GM23248 (cell line): ENCODE measurements around the gene KAZALD1. TPM values are rescaled to one million over a fixed set of nuclear protein-coding genes. Genes with fewer than 3 reads are reported as not detected.

ENCODE experiments used
- DNase-seq: peaks from one replicate; pipeline ENCODE4 v3.0.0-alpha.2; 2015
- H2AFZ ChIP-seq: fragments of 200-600 bp; sonication (generic); 2 replicates; pipeline ENCODE4 v1.6.1; 2016; ENCODE audit warnings: antibody characterized with exemption
- H3F3A ChIP-seq: fragments of 200-600 bp; sonication (generic); 2 replicates; pipeline ENCODE4 v1.6.1; 2016; ENCODE audit warnings: mild to moderate bottlenecking, antibody characterized with exemption, mixed run types; ENCODE audit not compliant: insufficient read depth
- H3K27ac ChIP-seq: fragments of 200-600 bp; sonication (generic); 2 replicates; pipeline ENCODE4 v1.5.1; 2016; ENCODE audit warnings: mild to moderate bottlenecking
- H3K27me3 ChIP-seq: fragments of 200-600 bp; sonication (generic); replicated peaks from 2 replicates; pipeline ENCODE4 v1.6.1; 2016; ENCODE audit warnings: mild to moderate bottlenecking; ENCODE audit not compliant: insufficient read depth
- H3K36me3 ChIP-seq: fragments of 200-600 bp; sonication (generic); 2 replicates; pipeline ENCODE4 v1.6.1; 2016; ENCODE audit warnings: low read depth, mild to moderate bottlenecking
- H3K4me1 ChIP-seq: fragments of 200-600 bp; sonication (generic); 2 replicates; pipeline ENCODE4 v1.6.1; 2016; ENCODE audit warnings: mild to moderate bottlenecking; ENCODE audit not compliant: insufficient read depth
- H3K4me2 ChIP-seq: fragments of 200-600 bp; sonication (generic); one replicate; pipeline ENCODE4 v1.6.1; 2016; ENCODE audit warnings: mild to moderate bottlenecking; ENCODE audit not compliant: unreplicated experiment
- H3K4me3 ChIP-seq: fragments of 200-600 bp; sonication (generic); 2 replicates; pipeline ENCODE4 v1.5.1; 2016; ENCODE audit warnings: mild to moderate bottlenecking
- H3K79me2 ChIP-seq: fragments of 200-600 bp; sonication (generic); 2 replicates; pipeline ENCODE4 v1.6.1; 2016; ENCODE audit warnings: mild to moderate bottlenecking; ENCODE audit not compliant: insufficient read depth
- H3K9ac ChIP-seq: fragments of 200-600 bp; sonication (generic); 2 replicates; pipeline ENCODE4 v1.6.1; 2016; ENCODE audit warnings: mild to moderate bottlenecking
- H3K9me2 ChIP-seq: fragments of 200-600 bp; sonication (generic); 2 replicates; pipeline ENCODE4 v1.6.1; 2016; ENCODE audit warnings: mixed run types, mild to moderate bottlenecking, moderate library complexity; ENCODE audit not compliant: insufficient read depth
- H3K9me3 ChIP-seq: fragments of 200-600 bp; sonication (generic); one replicate; pipeline ENCODE4 v1.6.1; 2017; ENCODE audit warnings: low read depth
- H4K20me1 ChIP-seq: fragments of 200-600 bp; sonication (generic); 2 replicates; pipeline ENCODE4 v1.6.0; 2016; ENCODE audit not compliant: insufficient read depth
- EZH2 ChIP-seq: fragments of 200-600 bp; sonication (generic); IDR thresholded peaks from 2 replicates; pipeline ENCODE4 v1.6.1; 2018; ENCODE audit warnings: antibody characterized with exemption, mild to moderate bottlenecking; ENCODE audit not compliant: insufficient read depth, poor library complexity, severe bottlenecking
- EZH2phosphoT487 ChIP-seq: fragments of 200-600 bp; sonication (generic); IDR thresholded peaks from 2 replicates; pipeline ENCODE4 v1.6.1; 2018; ENCODE audit warnings: antibody characterized with exemption, moderate library complexity, mild to moderate bottlenecking, low read depth; ENCODE audit not compliant: insufficient read depth
- WGBS, 2 experiments: methylation state at CpG; one replicate each; pipeline ENCODE4 v1.1.6; 2015 to 2017; ENCODE audit warnings: low lambda C conversion rate in 2 of 2, low coverage in 1 of 2; ENCODE audit errors: missing lambda C conversion rate in 2 of 2; 5-methylcytosine and 5-hydroxymethylcytosine counted together
- in situ Hi-C: fragments of 300-500 bp; cut with MboI; formaldehyde crosslinking; loops from 2 replicates; pipeline ENCODE4 v1.15.0; 2020
- polyA plus RNA-seq: library from polyadenylated mRNA; unstranded; fragments of >200 nt; fragmentation: Nextera tagmentation; extraction: Ambion mirVana; gene quantifications from 2 replicates; pipeline ENCODE4 v1.2.1, GENCODE V29; 2016
- total RNA-seq: library from RNA; depleted of rRNA; stranded (reverse); fragments of >200 nt; shearing (Covaris generic); gene quantifications from 2 replicates; pipeline ENCODE4 v1.2.3, GENCODE V29; 2014

Gene KAZALD1
- total and polyA plus RNA-seq, 2 experiments from 2014 or later: 34.4 to 62.6 TPM

DNA sequence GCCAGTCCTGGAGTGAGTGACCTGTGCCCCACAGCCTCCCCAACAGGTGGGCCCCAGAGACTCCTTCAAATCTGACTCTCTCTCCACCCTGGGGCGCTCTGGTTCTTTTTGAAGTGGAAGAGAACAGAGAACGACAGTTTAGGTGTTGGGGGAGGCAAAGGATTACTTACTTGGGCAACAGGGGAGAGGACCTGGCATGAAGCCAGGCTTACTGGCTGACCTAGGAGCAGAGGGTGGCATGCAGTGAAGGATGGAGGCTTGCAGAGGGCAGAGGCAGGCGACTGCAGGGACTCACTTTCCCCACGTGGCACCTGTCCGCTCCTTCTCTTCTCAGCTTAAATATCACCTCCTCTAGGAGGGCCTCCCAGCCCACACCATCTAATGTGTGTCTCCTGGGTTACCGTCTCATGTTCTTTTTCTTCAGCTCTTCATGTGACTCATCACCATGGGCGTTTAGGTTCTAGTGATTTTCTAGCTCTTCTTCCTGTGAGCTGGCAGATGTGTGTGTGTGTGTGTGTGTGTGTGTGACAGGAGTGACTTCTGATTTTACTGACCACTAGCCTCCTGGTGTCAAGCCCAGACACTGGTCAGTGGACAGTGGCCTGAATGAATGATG is 46.7 kb upstream of the KAZALD1 start:
- Histone ChIP-seq H3K4me1 (peaks cover 20% of the 10 kb centered on the region), H3K27me3 (no peaks in the 10 kb centered on the region), H3F3A (peaks cover 20% of the 10 kb centered on the region; the same call in 1 of the 2 replicates), H3K9me3 (no peaks in the 10 kb centered on the region), H3K4me3 (no peak overlapping the region), H3K36me3 (no peaks in the 10 kb centered on the region), H3K9me2 (no peaks in the 10 kb centered on the region), H3K9ac (no peak overlapping the region), H3K4me2 (no peak overlapping the region), H2AFZ (no peak overlapping the region), H3K79me2 (no peaks in the 10 kb centered on the region), H3K27ac (no peak overlapping the region), H4K20me1 (no peaks in the 10 kb centered on the region)
- in situ Hi-C loops: no loop called here
- TF ChIP-seq EZH2phosphoT487 (no peak), EZH2 (no peak)
- 22% methylated on average over 6 to 7 of the region's 7 CpGs for WGBS, 2 experiments
- peak; percentile 95 for DNase-seq

DNA sequence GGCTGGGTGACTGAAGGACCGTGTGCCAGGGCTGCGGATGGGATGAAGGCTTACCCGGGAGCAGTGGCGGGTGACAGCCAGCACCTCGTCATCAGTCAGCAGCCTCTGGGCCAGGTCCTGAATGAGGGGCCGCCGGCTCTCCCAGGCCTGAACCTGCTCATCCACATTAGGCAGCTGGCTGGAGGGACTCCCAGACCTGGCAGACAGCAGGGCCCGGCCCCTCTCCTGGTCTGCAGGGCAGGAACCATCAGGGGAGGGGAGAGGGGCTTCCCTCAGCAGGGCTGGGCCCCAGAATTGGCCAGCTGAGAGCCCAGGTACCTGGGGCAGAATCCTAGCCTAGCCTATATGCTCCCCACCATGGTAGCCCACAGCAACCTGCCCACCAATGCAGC is 46.2 kb upstream of the KAZALD1 start:
- in situ Hi-C loops: no loop called here
- H3K27me3 ChIP-seq: no peaks in the 10 kb centered on the region
- H3K9me2 ChIP-seq: no peaks in the 10 kb centered on the region
- H3K27ac ChIP-seq: no peak overlapping the region
- peaks cover 20% of the 10 kb centered on the region; the same call in 1 of the 2 replicates for H3F3A ChIP-seq
- no peak overlapping the region for H3K4me3 ChIP-seq
- TF ChIP-seq EZH2phosphoT487: no peak
- no peak for TF ChIP-seq EZH2
- H3K9me3 ChIP-seq: no peaks in the 10 kb centered on the region
- no peaks in the 10 kb centered on the region for H3K79me2 ChIP-seq
- H3K36me3 ChIP-seq: no peaks in the 10 kb centered on the region
- H3K4me2 ChIP-seq: no peak overlapping the region
- WGBS, 2 experiments: 65 to 71% methylated on average over 7 to 8 of the region's 8 CpGs
- H4K20me1 ChIP-seq: no peaks in the 10 kb centered on the region
- no peak overlapping the region for H3K9ac ChIP-seq
- no peak for DNase-seq
- H3K4me1 ChIP-seq: peaks cover 20% of the 10 kb centered on the region
- no peak overlapping the region for H2AFZ ChIP-seq

DNA sequence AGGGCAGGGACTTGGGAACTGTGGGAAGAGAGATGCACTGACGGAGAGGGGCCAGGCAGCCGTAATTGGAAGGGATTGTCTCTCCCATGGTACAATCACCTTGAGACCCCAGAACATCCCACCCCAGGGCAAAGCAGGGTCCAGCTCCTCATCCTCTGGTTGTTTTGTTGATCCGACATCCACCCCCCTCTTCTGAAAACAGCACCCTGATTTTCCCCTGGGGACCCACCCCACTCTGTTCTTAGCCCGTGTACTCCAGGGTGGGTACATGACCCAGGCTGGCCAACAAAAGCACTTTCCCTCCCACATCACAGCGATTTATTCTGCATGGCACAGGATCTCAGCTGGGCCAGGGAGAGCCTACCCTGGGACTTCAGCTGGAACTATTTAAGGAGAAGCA is 45.0 kb upstream of the KAZALD1 start:
- TF ChIP-seq EZH2phosphoT487: no peak
- TF ChIP-seq EZH2: no peak
- Histone ChIP-seq H3K79me2 (no peaks in the 10 kb centered on the region), H4K20me1 (no peaks in the 10 kb centered on the region), H3F3A (peaks cover 20% of the 10 kb centered on the region; the same call in 1 of the 2 replicates), H3K9me3 (no peaks in the 10 kb centered on the region), H3K9me2 (no peaks in the 10 kb centered on the region), H3K4me1 (peaks cover 20% of the 10 kb centered on the region), H2AFZ (no peak overlapping the region), H3K4me2 (no peak overlapping the region), H3K9ac (no peak overlapping the region), H3K27me3 (no peaks in the 10 kb centered on the region), H3K36me3 (no peaks in the 10 kb centered on the region), H3K4me3 (no peak overlapping the region), H3K27ac (no peak overlapping the region)
- in situ Hi-C loops: no loop called here
- WGBS, 2 experiments: 56 to 73% methylated on average over 5 of the region's 5 CpGs
- no peak for DNase-seq

DNA sequence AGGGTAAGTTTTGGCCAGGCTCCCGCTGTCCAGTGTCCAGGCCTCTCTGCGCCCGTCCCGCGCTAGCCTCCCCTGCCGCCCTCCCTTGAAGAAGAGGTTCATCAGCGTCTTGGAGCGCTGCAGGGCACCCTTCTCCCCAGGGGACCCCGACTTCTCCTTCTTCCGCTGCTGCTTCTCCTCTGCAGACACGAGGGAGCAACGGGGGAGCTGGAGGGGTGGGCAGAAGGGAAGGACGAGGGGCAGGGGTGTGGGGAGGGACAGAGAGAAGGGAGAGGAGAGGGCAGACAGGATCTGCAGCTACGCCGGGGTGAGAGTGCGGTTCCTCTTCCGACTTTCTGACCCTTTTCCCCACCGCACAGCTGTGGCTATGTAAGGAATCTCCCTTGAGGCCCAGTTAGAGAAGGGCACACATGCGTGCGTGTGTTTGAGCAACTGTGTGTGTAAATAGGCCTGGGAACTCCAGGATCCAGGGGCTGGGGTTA is 43.6 kb upstream of the KAZALD1 start:
- Histone ChIP-seq H3K4me2 (no peak overlapping the region), H3K9me3 (no peaks in the 10 kb centered on the region), H3K27me3 (no peaks in the 10 kb centered on the region), H4K20me1 (no peaks in the 10 kb centered on the region), H3K9ac (no peak overlapping the region), H2AFZ (no peak overlapping the region), H3K9me2 (no peaks in the 10 kb centered on the region), H3K79me2 (no peaks in the 10 kb centered on the region), H3K4me3 (no peak overlapping the region), H3K4me1 (peaks cover 10% of the 10 kb centered on the region), H3K36me3 (no peaks in the 10 kb centered on the region), H3K27ac (no peak overlapping the region), H3F3A (0 out of 2 replicates have a peak, but pooled peaks cover 12% of the 10 kb centered on the region)
- DNase-seq: no peak
- in situ Hi-C loops: no loop called here
- 82 to 87% methylated on average over 12 to 20 of the region's 20 CpGs for WGBS, 2 experiments
- TF ChIP-seq EZH2 (no peak), EZH2phosphoT487 (no peak)
